Gastrocnemius medialis (tissue), 4 donors: Measurements from ENCODE around the gene ARID1B.

Source experiments
- POLR2A ChIP-seq, 2 donors: fragments of 450-650 bp; IDR thresholded peaks; one replicate each; pipeline ENCODE4 v1.6.1; 2017; ENCODE audit warnings: antibody characterized with exemption in 2 of 2, mild to moderate bottlenecking in 2 of 2, moderate library complexity in 2 of 2
- TF ChIP-seq, protein P1 (sequence below), 5 experiments: fragments of 450-650 bp in 3 of 5; fragments of 200-600 bp in 2 of 5; sonication (generic) in 2 of 5; IDR thresholded peaks in 4 of 5; conservative IDR thresholded peaks in 1 of 5; 1 replicate in 4 of 5; 2 replicates in 1 of 5; pipeline ENCODE4 v1.5.1; 2016 to 2019; ENCODE audit warnings: antibody characterized with exemption in 5 of 5, mild to moderate bottlenecking in 3 of 5, moderate library complexity in 3 of 5

DNA sequence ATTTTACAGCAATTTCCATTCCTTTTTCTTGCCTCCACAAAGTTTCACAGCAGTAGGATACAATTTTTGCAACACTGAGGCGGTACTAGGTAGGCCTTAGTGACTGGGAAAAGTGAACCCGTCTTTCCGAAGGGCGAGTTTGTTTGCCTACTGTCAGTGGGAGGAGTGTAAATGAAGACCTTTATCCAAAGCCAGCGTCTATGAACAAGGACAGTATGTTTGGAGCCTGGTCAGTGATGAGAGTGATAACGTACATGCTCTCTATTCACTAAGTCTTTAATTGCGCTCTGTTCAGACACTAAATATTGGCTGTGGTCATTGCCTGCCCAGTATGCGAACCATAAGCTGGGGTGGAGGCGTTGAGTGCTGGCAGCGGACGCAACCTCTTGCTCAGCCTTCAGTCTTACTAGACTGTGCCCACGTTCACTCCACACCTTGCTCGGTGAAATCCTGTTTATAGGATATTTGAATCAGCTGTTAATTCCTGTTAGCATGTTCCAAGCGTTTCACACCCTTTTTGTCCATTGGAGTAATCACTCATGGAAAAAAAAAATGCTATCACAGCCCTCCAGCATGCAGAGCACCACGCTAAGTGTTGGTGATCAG is 400.7 kb downstream of the ARID1B start:
- TF ChIP-seq, protein P1, sequence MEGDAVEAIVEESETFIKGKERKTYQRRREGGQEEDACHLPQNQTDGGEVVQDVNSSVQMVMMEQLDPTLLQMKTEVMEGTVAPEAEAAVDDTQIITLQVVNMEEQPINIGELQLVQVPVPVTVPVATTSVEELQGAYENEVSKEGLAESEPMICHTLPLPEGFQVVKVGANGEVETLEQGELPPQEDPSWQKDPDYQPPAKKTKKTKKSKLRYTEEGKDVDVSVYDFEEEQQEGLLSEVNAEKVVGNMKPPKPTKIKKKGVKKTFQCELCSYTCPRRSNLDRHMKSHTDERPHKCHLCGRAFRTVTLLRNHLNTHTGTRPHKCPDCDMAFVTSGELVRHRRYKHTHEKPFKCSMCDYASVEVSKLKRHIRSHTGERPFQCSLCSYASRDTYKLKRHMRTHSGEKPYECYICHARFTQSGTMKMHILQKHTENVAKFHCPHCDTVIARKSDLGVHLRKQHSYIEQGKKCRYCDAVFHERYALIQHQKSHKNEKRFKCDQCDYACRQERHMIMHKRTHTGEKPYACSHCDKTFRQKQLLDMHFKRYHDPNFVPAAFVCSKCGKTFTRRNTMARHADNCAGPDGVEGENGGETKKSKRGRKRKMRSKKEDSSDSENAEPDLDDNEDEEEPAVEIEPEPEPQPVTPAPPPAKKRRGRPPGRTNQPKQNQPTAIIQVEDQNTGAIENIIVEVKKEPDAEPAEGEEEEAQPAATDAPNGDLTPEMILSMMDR (IDR thresholded peaks at IDR 0.05 in 4 of 5, conservative IDR thresholded peaks at IDR 0.05 in 1 of 5): no peak
- no peak for TF ChIP-seq POLR2A (IDR thresholded peaks at IDR 0.05)
